NCI-H460 (cell line): ENCODE data around the gene PPM1K. TPM values are rescaled to one million over a fixed set of nuclear protein-coding genes. Genes with fewer than 3 reads are reported as not detected.

Source experiments
- DNase-seq: peaks from one replicate; pipeline ENCODE4 v3.0.0-alpha.2; 2016; ENCODE audit warnings: low read depth; ENCODE audit errors: extremely low read depth
- total RNA-seq: library from RNA; depleted of rRNA; stranded (reverse); fragments of >200 nt; shearing (Covaris generic); gene quantifications from 2 replicates; pipeline ENCODE4 v1.2.3, GENCODE V29; 2014

Gene PPM1K
- total RNA-seq, 1 experiment from 2014 or later, result 5.3 TPM

DNA sequence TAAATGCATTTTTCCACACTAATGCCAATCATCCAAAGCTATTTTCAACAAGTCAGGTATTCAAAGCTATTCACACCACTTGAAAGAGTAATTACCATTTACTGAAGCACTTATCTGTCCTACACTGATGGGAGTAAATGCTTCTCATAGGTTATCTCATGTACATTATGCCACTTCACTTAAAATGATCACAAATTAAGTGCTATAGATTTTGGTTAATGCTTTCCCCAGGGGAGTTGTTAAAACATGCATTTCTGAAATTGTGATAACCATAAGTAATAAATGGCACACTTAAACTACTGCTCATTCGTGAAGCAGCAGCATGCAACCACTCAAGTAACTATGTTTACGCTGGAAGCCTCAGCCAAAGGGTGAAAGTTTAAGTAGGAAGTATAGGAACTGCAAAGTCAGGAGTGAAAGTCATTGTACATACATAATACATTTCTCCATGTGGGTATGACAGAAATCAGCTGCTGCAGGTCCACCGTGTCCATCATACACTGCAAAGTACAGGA is 6.6 kb downstream of the PPM1K start:
- DNase-seq, result no peak

DNA sequence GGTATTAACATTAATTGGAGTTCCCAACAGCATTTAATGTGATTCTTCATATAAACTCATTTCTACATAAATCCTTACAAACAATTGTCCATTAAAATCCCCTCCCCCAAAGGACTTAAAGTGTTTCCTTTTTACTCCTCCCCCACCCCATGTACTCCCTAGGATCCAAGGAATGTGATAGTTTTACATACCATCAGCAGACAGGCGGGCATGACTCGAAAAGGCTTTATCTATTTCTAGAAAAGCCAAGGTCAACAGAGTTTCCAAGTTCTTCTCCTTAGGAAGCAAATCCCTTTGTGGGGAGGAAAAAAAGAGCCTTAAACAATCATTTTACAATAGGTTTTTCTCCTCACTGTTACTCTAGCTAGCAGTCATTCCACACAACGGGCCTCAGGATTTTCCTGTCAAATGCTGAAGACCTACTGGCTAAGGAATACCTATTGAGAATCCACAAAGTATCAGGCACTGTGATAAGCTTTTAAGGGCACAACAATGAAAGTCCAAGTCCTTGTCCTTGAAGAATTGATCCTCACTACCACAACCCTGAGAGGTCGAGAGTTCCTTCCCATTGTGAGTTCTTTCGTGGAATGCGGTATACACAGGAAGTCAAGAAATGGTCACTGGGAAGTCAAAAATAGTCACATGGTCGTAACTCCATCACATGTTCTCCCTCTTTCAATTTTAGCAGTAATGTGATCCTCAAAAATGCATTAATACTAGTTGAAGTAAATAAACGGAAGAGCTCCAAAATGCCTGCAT is 7.2 kb downstream of the PPM1K start:
- no peak for DNase-seq

DNA sequence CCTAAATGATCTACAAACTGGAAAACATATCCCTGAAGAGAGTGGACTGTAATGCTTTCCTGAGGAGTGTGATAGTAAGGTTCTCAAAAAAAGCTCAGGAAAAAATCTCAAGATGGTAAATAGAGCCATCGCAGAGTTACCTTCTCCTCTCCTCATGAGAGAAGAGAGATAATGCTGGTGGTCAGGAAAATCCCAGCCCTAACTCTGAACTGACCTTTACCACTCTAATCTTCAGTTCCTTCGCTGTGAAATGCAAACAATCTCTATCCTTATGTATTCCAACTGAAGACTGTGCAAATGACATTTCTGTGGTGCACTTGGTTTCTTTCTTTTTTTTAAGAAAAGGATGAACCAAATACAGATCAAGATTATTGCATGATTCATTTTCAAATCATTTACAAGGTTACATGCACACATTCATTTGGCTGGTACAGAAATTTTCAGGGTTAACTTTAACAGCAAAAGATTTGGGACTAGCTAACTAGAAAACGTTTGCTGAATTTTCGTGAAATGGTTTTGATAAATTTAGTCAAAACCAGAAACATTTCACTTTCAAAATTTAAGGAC is 8.3 kb downstream of the PPM1K start:
- no peak for DNase-seq

DNA sequence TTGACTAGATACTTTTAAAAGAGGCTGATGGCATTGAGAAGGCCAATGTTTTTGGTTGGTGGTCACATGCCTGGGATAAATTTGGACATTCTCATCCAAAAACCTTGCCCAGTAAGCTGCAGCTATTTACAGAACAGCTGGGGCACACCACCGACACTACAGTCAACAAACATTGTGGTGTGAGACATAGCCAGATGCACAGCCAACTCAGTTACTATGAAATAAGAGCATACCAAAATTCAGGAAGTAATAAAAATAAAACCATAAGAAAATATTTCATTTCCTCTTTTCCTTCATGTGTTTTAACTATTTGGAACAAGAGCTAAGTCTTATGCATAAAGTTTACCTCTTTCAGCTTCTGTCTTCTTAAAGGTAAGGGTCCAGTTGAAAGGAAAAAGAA is 8.8 kb downstream of the PPM1K start:
- no peak for DNase-seq

DNA sequence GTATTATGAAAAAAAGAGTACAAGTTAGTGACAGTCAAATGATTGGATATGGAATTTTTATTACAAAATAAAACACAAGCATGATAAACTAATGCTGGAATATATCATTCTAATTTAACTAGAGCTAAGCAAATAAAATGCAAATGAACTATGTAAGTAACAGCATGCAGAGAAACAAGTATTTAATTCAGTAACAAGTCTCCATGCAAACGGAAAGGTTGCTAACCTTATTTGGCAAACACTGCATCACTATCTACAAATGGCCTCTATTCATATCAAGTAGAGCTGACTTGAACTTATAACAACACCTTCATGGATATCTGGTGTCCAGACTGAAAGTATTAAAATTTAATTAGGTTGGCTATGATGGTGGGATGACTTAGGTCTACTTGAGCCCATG is 15.4 kb downstream of the PPM1K start:
- no peak for DNase-seq

DNA sequence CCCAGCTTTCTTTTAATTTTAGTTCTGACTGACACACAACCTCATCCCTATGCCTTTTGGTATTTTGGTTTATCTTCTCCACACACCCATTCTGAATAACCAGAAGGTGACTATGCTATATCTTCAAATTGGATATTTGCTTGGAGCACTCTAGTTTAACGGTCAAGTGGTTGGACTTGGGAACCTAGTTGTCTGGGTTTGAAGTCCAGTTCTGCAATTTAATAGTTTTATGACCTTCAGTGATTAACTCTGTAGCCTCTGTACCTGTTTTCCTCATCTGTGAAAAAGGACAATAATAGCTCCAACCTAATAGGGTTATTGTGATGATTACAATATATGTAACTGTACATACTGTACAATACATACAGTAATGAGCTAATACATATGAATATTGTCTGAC is 20.0 kb downstream of the PPM1K start:
- no peak for DNase-seq

DNA sequence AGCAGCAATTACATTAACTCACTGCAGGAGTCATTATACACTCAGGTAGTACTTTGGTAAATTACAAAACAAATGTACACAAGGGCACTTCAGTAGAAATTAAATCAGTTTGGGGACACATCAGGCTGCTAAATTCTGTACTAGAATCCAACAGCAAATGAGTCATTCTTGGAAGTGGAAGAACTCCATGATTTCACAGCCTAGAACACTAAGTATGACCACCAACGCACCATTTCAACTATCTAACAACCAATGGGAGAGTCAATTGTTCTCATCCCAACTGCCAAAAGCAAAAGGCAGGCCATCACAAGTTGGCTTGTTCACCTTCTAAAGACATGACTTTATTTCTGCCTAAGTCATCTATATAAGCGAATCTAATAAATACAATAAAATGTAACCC is 26.6 kb downstream of the PPM1K start:
- no peak for DNase-seq

DNA sequence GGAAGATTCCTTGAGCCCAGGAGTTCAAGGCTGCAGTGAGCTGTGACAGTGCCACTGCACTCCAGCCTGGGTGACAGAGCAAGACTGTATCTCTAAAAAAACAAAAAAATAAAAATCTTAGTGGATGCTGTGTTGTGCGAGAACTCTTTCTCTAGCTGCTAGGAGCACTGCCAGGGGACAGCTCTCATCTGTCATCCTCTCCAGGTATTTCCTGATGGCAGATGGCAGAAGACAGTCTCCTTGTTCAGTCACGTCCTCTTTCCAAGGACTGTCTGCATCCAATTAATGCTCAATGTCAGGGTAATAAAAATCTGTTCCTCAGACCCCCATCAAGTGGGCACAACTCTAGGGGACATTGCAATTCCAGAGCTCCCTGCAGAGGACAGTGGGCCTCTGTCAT is 29.2 kb downstream of the PPM1K start:
- DNase-seq, result no peak

DNA sequence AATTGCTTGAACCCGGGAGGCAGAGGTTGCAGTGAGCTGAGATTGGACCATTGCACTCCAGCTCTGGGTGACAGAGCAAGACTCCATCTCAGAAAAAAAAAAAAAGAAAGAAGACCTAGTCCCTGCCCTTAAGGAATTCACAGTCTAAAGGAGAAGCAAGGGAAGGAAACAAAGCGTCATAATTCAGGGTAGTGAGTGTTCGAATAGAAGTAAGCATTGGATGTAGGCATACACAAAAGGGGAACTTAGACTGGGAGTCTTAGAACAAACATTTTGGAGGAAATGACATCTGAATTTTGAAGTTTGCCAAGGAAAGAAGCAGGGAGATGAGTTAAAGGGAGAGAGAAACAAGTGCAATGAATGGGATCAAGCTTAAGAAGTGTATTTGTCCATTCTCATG is 32.4 kb downstream of the PPM1K start:
- no peak for DNase-seq

DNA sequence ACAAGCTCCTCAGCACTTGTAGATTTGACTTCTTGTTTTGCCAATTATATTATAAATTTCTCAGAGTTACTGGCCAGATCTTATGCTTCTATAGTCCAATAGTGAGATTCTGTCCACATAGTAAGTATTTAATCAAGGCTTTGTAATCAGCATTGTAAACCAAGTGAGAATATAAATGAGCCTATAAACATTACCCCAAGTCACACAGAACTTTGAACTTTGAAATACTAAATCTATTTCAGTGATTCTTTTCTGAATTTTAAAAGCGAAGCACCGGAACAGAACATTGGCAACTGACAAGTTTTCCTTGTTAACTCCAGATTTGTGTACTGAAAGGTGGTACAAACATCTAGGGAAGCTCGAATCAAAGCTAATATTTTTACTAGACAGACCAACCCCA is 37.2 kb downstream of the PPM1K start:
- DNase-seq, result no peak

DNA sequence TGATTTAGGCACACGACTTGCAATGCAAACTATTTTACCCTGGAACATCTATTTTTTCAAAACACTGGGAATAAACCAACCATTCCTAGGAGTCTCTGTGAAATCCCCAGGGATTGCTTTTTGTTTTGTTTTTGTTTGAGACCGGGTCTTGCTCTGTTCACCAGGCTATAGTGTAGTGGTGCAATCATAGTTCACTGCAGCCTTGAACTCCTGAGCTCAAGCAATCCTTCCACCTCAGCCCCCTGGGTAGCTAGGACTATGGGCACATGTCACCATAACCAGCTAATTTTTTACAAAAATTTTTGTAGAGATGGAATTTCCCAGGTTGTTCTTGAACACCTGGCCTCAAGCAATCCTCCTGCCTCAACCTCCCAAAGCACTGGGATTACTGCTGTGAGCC is 37.8 kb downstream of the PPM1K start:
- no peak for DNase-seq

DNA sequence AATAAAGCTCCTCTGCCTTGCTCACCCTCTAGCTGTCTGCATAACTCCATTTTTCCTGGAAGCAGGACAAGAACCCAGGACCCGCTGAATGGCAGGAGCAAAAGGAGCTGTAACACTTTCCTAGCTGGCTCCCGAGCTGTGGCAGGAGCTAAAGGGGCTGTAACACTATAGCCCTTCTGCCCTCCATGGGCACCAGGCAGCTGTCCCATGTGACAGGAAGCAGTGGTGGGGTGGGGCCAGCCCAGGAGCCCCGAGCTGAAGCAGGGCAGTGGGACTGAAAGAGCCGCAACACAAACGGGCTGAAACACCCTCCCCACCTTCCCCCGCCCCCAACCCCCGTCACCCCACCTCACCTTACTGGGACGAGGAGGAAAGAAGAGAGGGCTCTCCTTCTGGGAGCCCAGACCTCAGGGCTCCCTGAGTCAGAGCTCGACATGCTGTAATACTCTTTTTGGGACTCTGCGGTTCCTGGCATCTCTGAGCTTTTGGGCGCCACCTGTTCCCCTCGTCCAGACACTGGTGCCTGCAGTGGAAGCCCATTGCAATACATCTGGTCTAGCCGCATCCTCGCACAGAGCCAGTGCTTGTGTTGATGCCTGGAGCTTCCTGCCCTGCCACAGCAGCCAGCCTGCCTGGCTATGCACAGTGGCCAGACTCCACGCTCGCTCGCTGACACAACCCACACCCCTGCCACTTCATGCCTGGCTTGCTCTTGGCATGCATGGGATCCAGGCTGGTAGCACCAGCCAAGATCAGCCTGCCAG is 39.4 kb downstream of the PPM1K start:
- DNase-seq, result no peak

DNA sequence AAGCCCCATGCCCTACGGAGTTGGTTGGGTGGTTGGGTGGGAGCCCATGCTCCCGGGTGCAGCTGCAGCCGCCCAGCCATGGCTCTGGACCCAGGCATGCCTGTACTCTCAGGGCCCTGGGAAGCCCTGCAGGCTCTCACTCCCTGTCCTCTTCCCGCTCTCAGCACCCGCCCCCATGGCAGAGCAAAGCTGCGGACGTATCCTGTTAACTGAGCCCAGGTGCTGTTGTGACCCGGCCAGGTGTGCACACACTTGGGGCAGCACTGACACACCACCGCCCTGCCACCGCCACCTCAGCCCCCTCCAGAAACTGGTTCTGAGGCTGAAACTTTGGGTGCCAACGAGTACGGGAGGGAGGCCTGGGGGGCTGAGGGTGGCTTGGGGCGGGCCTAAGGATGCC is 40.3 kb downstream of the PPM1K start:
- no peak for DNase-seq

DNA sequence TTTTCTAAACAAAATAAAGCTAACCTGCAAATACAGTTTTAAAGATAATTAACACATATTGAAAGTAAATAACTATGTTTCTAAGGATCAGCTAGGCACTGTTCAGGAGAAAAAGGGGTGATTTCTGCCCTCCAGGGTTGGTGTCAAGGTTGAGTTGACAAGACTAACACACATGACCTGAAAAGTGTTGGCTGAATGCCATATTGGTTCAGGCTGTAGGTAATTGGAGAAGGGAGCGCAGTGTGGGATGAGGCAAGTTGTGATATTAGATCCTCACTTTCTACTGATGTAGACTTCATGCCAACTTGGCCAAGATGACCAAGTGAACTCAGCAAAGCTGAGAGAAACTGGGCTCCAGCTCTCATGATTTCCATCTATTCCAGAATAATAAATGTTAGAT is 42.2 kb downstream of the PPM1K start:
- no peak for DNase-seq

DNA sequence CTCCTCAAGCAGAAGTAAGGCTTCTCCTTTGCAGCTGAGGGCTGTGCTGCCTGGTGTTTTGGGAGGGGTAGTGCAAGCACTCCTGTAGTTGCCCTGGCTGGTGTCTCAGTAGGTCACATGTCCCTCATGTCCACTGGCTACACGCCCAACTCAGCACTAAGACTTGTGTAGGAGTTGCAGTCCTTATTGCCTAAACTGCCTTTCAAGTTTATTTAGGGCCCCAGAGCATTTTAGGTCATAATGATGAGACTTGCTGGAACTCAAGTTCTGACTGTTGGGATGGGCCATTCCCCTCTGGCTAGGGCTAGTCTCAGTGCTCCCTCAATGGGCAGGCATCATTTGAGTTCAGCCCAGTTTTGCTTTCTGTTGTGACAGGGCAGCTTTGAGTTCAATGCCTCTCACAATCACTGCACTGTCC is 44.1 kb downstream of the PPM1K start:
- no peak for DNase-seq

DNA sequence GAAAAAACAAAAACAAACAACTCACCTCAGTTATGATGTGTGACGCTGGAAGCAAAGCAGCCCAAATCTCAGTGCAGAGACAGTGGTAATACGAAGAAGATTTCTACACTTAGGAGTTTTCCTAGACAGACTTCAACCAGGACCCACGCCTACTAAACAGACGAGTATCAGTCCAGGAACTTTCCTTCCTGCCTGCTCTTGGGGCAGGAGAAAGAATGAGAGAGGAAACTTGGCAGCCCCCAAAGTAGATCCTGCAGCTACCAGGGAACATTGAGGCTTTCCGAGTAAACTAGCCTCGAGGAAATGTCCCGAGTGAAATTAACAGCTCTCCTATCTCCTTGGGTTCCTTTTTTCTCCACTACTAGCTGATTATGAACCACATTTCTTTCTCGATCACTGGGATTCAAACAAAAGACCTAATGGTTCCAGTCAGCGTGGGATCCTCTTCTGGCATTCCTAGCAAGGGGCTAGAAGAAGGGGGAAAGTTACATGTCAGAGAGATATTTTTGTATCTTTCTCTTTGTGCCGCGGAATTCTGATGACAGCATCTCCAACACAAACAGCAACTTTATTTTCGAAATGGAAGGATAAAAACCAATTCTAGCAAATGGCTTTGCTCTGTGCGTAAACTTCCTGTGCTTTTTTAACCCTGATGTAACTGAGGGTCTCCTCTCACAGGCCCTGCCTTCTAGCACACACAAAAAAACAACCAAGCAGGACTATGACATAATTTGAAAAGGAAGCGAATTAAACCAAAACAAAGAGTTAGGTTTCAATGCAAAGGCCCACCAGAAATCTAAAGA is 53.2 kb downstream of the PPM1K start:
- no peak for DNase-seq

DNA sequence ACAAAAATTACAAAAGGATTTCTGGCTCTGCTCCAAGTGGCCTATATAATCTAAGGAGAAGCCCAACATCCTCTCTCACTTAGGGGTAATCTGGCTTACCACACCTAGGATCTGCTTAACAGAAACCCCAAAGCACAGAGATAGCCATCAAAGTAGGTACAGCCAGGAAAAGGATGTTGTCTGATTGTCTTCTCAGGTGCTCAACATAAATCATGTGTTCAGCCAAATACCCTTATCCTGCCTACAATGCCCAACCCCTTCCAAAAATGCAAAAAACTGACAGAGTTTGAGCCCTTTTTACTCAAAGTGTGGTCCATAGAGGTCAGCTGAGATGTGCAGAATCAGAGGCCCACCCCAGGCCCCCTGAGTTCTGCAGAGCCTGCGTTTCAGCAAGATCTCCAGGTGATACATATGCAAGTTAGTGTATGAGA is 53.9 kb downstream of the PPM1K start:
- no peak for DNase-seq

DNA sequence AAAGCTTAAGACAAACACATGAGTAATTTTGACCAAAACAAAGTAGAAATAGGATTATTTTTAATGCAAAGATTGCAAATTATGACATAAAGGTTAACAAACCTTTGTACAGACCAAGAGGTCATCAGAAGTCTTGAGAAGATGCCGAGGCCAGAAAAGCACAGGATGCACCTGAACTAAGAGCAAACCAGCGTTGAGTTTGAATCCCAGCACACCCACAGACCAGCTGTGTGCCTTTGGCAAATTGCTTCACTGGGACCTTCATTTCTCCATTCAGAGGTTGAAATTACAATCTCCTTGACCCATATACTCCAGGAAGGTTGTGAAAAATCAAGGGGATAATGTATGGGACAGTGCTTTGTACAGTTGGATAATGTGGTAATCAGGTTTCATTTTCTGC is 56.6 kb downstream of the PPM1K start:
- DNase-seq, result no peak

DNA sequence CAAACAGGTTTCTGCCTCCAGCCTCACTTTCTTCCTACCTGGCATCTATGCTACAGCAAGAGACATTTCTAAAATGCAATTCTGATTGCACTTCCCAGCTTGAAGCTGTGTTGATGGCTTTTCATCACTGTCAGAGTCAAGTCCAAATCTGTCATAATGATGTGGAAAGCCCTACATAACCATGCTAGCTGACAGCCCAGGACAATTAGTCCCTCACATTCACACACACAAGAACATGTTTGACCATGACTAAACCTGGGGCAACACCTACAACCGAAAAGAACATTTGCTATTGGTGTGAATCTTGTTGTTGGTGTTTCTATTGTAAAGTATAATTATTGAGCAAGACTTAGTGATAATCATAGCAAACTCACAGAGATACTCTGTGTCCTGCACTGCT is 58.2 kb downstream of the PPM1K start:
- no peak for DNase-seq

DNA sequence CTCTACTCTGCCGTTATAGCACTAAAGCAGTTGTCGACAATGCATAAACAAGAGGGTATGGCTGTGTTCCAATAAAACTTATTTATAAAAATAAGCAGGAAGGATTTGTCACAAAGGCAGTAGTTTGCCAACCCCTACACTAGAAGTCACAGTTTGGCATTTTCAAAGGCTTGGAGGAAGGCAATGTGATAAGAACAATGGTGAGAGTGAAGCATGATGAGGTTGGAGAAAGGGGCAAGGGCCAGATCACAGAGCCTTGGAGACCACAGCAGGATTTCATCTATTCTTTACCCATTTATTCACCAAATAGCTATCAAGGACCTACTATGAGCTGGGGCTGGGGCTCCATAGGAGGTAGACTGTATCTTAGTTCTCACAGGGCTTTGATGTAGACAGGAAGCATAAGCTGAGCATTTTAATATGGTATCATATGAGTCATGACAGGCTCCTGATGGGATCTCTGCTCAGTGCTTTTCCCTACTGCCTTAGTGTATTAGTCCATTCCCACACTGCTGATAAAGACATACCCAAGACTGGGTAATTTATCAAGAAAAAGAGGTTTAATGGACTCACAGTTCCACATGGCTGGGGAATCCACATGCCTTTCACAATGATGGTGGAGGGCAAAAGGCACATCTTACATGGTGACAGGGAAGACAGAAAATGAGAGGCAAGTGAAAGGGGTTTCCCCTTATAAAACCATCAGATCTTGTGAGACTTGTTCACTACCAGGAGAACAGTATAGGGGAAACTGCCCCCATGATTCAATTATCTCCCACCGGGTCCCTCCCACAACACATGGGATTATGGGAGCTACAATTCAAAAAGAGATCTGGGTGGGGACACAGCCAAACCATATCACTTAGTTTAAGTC is 58.9 kb downstream of the PPM1K start:
- no peak for DNase-seq
